ENCODE results near the gene NMBR. TPM values are rescaled to one million over a fixed set of nuclear protein-coding genes. Genes with fewer than 3 reads are reported as not detected.

The NMBR gene
- total and polyA plus RNA-seq, 2 of the 8 experiments (the other 6 are each of a cell fraction or from before 2014, with no cell fraction given) = 0.08 TPM; not detected in 1

DNA sequence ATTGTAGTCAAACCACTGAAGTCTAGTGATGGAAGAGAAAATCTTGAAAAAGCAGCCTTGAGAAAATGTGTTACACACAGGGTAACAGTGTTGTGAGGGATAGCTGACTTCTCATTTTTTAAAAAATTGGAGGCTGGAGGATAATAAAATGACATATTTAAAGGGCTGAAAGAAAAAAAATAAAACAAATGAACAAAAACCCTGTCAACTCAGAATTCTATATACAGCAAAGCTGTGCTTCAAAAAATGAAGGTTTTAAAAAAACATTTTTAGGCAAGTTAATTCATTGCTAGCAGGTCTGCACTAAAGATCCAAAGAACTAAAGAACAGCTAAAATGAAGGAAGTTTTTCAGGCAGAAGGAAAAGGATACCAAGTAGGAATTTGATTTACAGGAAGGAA lies 31.2 kb upstream of the NMBR start:
- no peaks in the 10 kb centered on the region for H3K9me3 ChIP-seq (ENCODE audit: insufficient read depth in 2 of 2, low read depth in 1 of 2, low read length in 1 of 2)
- no peak overlapping the region for H2BK20ac ChIP-seq (ENCODE audit: low read length)
- H3K27ac ChIP-seq (ENCODE audit: low read depth, low read length) = no peak overlapping the region
- ChIA-PET POLR2A (ENCODE audit: partially characterized antibody) (interaction anchor here (1.0 kb wide), 1 partner anchor 19 kb away, joined by 3 read pairs; no protein-coding TSS in a partner anchor), CTCF (ENCODE audit: partially characterized antibody) (interaction anchor here (1.9 to 2.9 kb wide), 3 partner anchors 10 to 29 kb away, joined by 5 to 19 read pairs (median 13); no protein-coding TSS in a partner anchor)
- no peak overlapping the region for H3K18ac ChIP-seq (ENCODE audit: extremely low read depth, low read length)
- no peak overlapping the region for H3K56ac ChIP-seq (replicated peaks; ENCODE audit: insufficient read length, low read depth, low read length)
- TF ChIP-seq SIX5 (IDR thresholded peaks at IDR 0.05; ENCODE audit: low read depth, low read length) (no peak), BCL11A (IDR thresholded peaks at IDR 0.05; ENCODE audit: low read depth in 2 of 2, low read length in 2 of 2) (no peak)
- H2AFZ ChIP-seq (ENCODE audit: low read length) = no peak overlapping the region
- H2BK120ac ChIP-seq (replicated peaks; ENCODE audit: low read depth, low read length) = no peak overlapping the region
- no peak for FAIRE-seq
- H3K79me1 ChIP-seq (ENCODE audit: low read depth, low read length) = no peaks in the 10 kb centered on the region
- H3K4me1 ChIP-seq (replicated peaks in 1 of 4; ENCODE audit: control insufficient read depth in 3 of 4, insufficient read depth in 4 of 4, low read length in 3 of 4) = no peaks in the 10 kb centered on the region
- no peaks in the 10 kb centered on the region for H4K20me1 ChIP-seq (replicated peaks in 1 of 2; ENCODE audit: control insufficient read depth in 1 of 2, insufficient read depth in 2 of 2, low read length in 2 of 2)
- no peak overlapping the region for H2BK15ac ChIP-seq (ENCODE audit: low read length)
- H3K27me3 ChIP-seq (replicated peaks in 1 of 4; ENCODE audit: control insufficient read depth in 3 of 4, extremely low read depth in 1 of 4, insufficient read depth in 3 of 4, low read length in 3 of 4) = no peaks in the 10 kb centered on the region
- no peak overlapping the region for H3K14ac ChIP-seq (ENCODE audit: insufficient read length)
- no peaks in the 10 kb centered on the region for H3K23me2 ChIP-seq (ENCODE audit: low read depth, low read length)
- no peak overlapping the region for H3K4ac ChIP-seq (replicated peaks; ENCODE audit: insufficient read length, low read depth, low read length)
- H2BK12ac ChIP-seq (ENCODE audit: low read depth, low read length) = no peak overlapping the region
- no peak overlapping the region for H3K4me3 ChIP-seq (ENCODE audit: extremely low read depth in 1 of 4, insufficient read depth in 2 of 4, low read depth in 3 of 4, low read length in 4 of 4)
- no peak overlapping the region for H4K8ac ChIP-seq (ENCODE audit: extremely low read depth, insufficient read depth, low read length)
- H3K36me3 ChIP-seq (ENCODE audit: control insufficient read depth in 2 of 4, insufficient read depth in 4 of 4, low read length in 3 of 4) = peaks cover 0 to 11% (median 1%) of the 10 kb centered on the region in 4 experiments; a peak in 2 of 8 replicates
- H3K79me2 ChIP-seq (ENCODE audit: control insufficient read depth in 1 of 2, insufficient read depth in 2 of 2, low read length in 2 of 2) = no peaks in the 10 kb centered on the region
- H3K4me2 ChIP-seq (ENCODE audit: insufficient read depth in 1 of 2, low read depth in 2 of 2, low read length in 2 of 2) = no peak overlapping the region
- H3K23ac ChIP-seq (ENCODE audit: insufficient read length) = no peak overlapping the region
- no peak overlapping the region for H4K91ac ChIP-seq (replicated peaks; ENCODE audit: insufficient read length, low read length)
- no peak overlapping the region for H2BK5ac ChIP-seq (ENCODE audit: low read depth, low read length)
- H3K9ac ChIP-seq (replicated peaks in 1 of 4; ENCODE audit: extremely low read depth in 1 of 4, low read depth in 3 of 4, low read length in 3 of 4) = no peak overlapping the region
- no peak overlapping the region for H2AK5ac ChIP-seq (ENCODE audit: low read depth, low read length)
- DNase-seq (ENCODE audit: low read depth in 1 of 2, low spot score in 2 of 2) = no peak
- no peak overlapping the region for H4K5ac ChIP-seq (ENCODE audit: insufficient read length, low read depth, low read length)

Data from H1 (cell line).